ENCODE data around the gene GYPB.
"Not testable (repeated sequence)": the region's sequence is repeated elsewhere in the genome, so short reads cannot be mapped to it uniquely, and the experiment has no call there.

- peak in 11 of 12 donors; percentile 20 to 65 (median 41) for TF ChIP-seq CTCF (IDR thresholded peaks at IDR 0.05)
- not testable (repeated sequence) for TF ChIP-seq POLR2A (IDR thresholded peaks at IDR 0.05)
Observed at GRCh38 chr4:144021336-144021990, 2.3 kb upstream of the GYPB start.

All from heart left ventricle (tissue), 13 donors.